Measurements from ENCODE around the gene CC2D1B.

DNA sequence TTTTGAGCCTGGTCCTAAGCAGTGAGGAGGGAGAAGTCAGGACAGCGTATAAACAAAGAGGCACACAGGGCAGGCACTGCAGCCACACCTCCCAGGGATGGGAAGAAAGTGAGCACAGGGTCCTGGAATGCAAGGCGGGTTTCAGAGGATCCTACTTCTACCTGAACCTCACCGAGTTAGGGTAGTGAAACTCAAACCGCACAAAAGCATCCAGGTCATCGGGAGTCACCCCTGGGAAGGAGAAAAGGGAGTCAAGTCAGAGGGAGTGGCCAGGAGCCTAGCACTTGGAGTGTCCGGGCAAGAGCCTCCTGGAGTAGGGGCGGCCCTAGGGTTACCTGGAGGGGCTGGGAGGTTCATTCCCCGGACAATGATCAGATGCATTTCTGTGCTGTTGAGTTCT is 10.6 kb downstream of the CC2D1B start:
- TF ChIP-seq POLR2A (IDR thresholded peaks at IDR 0.05), result no peak
- TF ChIP-seq, protein P1, sequence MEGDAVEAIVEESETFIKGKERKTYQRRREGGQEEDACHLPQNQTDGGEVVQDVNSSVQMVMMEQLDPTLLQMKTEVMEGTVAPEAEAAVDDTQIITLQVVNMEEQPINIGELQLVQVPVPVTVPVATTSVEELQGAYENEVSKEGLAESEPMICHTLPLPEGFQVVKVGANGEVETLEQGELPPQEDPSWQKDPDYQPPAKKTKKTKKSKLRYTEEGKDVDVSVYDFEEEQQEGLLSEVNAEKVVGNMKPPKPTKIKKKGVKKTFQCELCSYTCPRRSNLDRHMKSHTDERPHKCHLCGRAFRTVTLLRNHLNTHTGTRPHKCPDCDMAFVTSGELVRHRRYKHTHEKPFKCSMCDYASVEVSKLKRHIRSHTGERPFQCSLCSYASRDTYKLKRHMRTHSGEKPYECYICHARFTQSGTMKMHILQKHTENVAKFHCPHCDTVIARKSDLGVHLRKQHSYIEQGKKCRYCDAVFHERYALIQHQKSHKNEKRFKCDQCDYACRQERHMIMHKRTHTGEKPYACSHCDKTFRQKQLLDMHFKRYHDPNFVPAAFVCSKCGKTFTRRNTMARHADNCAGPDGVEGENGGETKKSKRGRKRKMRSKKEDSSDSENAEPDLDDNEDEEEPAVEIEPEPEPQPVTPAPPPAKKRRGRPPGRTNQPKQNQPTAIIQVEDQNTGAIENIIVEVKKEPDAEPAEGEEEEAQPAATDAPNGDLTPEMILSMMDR (IDR thresholded peaks at IDR 0.05), result no peak
